ENCODE results near the gene HAPSTR1. TPM values are rescaled to one million over a fixed set of nuclear protein-coding genes. Genes with fewer than 3 reads are reported as not detected.
"Not testable (repeated sequence)": the region's sequence is repeated elsewhere in the genome, so short reads cannot be mapped to it uniquely, and the experiment has no call there.

The HAPSTR1 gene
- total RNA-seq, 1 donor = 143 TPM

- Histone ChIP-seq H3K4me1 (ENCODE audit: insufficient read depth, low read length) (peaks cover 19% of the 10 kb centered on the region), H3K4me3 (ENCODE audit: low read length) (no peak overlapping the region), H3K9me3 (ENCODE audit: low read depth, low read length) (no peaks in the 10 kb centered on the region), H3K27me3 (ENCODE audit: insufficient read depth, low read length) (no peaks in the 10 kb centered on the region)
These were observed 33.2 kb upstream of the HAPSTR1 start for GRCh38 chr16:9058211-9058610.

GRCh38 chr16:9060225-9060624 lies 31.2 kb upstream of the HAPSTR1 start:
- H3K4me1 ChIP-seq (ENCODE audit: insufficient read depth, low read length) = peaks cover 19% of the 10 kb centered on the region
- H3K4me3 ChIP-seq (ENCODE audit: low read length) = no peak overlapping the region
- H3K9me3 ChIP-seq (ENCODE audit: low read depth, low read length) = no peaks in the 10 kb centered on the region
- H3K27me3 ChIP-seq (ENCODE audit: insufficient read depth, low read length) = no peaks in the 10 kb centered on the region

GRCh38 chr16:9061358-9061813 lies 30.1 kb upstream of the HAPSTR1 start:
- no peaks in the 10 kb centered on the region for H3K27me3 ChIP-seq (ENCODE audit: insufficient read depth, low read length)
- no peaks in the 10 kb centered on the region for H3K9me3 ChIP-seq (ENCODE audit: low read depth, low read length)
- peaks cover 19% of the 10 kb centered on the region for H3K4me1 ChIP-seq (ENCODE audit: insufficient read depth, low read length)
- no peak overlapping the region for H3K4me3 ChIP-seq (ENCODE audit: low read length)

GRCh38 chr16:9062301-9062700 lies 29.1 kb upstream of the HAPSTR1 start:
- H3K27me3 ChIP-seq (ENCODE audit: insufficient read depth, low read length) = no peaks in the 10 kb centered on the region
- no peak overlapping the region for H3K4me3 ChIP-seq (ENCODE audit: low read length)
- H3K4me1 ChIP-seq (ENCODE audit: insufficient read depth, low read length) = peaks cover 19% of the 10 kb centered on the region
- H3K9me3 ChIP-seq (ENCODE audit: low read depth, low read length) = no peaks in the 10 kb centered on the region

GRCh38 chr16:9065077-9065476 lies 26.4 kb upstream of the HAPSTR1 start:
- H3K27me3 ChIP-seq (ENCODE audit: insufficient read depth, low read length) = no peaks in the 10 kb centered on the region
- H3K4me1 ChIP-seq (ENCODE audit: insufficient read depth, low read length) = peaks cover 19% of the 10 kb centered on the region
- H3K9me3 ChIP-seq (ENCODE audit: low read depth, low read length) = no peaks in the 10 kb centered on the region
- H3K4me3 ChIP-seq (ENCODE audit: low read length) = no peak overlapping the region

- Histone ChIP-seq H3K4me1 (ENCODE audit: insufficient read depth, low read length) (peaks cover 4% of the 10 kb centered on the region), H3K9me3 (ENCODE audit: low read depth, low read length) (no peaks in the 10 kb centered on the region), H3K4me3 (ENCODE audit: low read length) (no peak overlapping the region)
These were observed 22.6 kb upstream of the HAPSTR1 start for GRCh38 chr16:9068886-9069285.

GRCh38 chr16:9070254-9070653 lies 21.2 kb upstream of the HAPSTR1 start:
- Histone ChIP-seq H3K4me1 (ENCODE audit: insufficient read depth, low read length) (peaks cover 4% of the 10 kb centered on the region), H3K27me3 (ENCODE audit: insufficient read depth, low read length) (no peaks in the 10 kb centered on the region), H3K4me3 (ENCODE audit: low read length) (no peak overlapping the region), H3K9me3 (ENCODE audit: low read depth, low read length) (no peaks in the 10 kb centered on the region)

More at GRCh38 chr16:9068886-9069285, 22.6 kb upstream of the HAPSTR1 start:
- no peaks in the 10 kb centered on the region for H3K27me3 ChIP-seq (ENCODE audit: insufficient read depth, low read length)

- H3K4me3 ChIP-seq (ENCODE audit: low read length) = no peak overlapping the region
- H3K4me1 ChIP-seq (ENCODE audit: insufficient read depth, low read length) = peaks cover 6% of the 10 kb centered on the region
- no peaks in the 10 kb centered on the region for H3K9me3 ChIP-seq (ENCODE audit: low read depth, low read length)
- no peaks in the 10 kb centered on the region for H3K27me3 ChIP-seq (ENCODE audit: insufficient read depth, low read length)
These were observed 20.1 kb upstream of the HAPSTR1 start for GRCh38 chr16:9071377-9071776.

GRCh38 chr16:9072806-9073341 lies 18.6 kb upstream of the HAPSTR1 start:
- Histone ChIP-seq H3K27me3 (ENCODE audit: insufficient read depth, low read length) (no peaks in the 10 kb centered on the region), H3K4me3 (ENCODE audit: low read length) (no peak overlapping the region), H3K9me3 (ENCODE audit: low read depth, low read length) (no peaks in the 10 kb centered on the region), H3K4me1 (ENCODE audit: insufficient read depth, low read length) (peaks cover 21% of the 10 kb centered on the region)

- no peak overlapping the region for H3K4me3 ChIP-seq (ENCODE audit: low read length)
- H3K27me3 ChIP-seq (ENCODE audit: insufficient read depth, low read length) = no peaks in the 10 kb centered on the region
- H3K4me1 ChIP-seq (ENCODE audit: insufficient read depth, low read length) = peaks cover 44% of the 10 kb centered on the region
- H3K9me3 ChIP-seq (ENCODE audit: low read depth, low read length) = no peaks in the 10 kb centered on the region
These were observed 16.0 kb upstream of the HAPSTR1 start for GRCh38 chr16:9075299-9076071.

- Histone ChIP-seq H3K4me1 (ENCODE audit: insufficient read depth, low read length) (peaks cover 52% of the 10 kb centered on the region), H3K4me3 (ENCODE audit: low read length) (no peak overlapping the region), H3K27me3 (ENCODE audit: insufficient read depth, low read length) (no peaks in the 10 kb centered on the region), H3K9me3 (ENCODE audit: low read depth, low read length) (no peaks in the 10 kb centered on the region)
These were observed 14.2 kb upstream of the HAPSTR1 start for GRCh38 chr16:9077091-9077809.

GRCh38 chr16:9078467-9079429 lies 12.7 kb upstream of the HAPSTR1 start:
- H3K27me3 ChIP-seq (ENCODE audit: insufficient read depth, low read length); H3K9me3 ChIP-seq (ENCODE audit: low read depth, low read length); H3K4me3 ChIP-seq (ENCODE audit: low read length): not testable (repeated sequence)
- H3K4me1 ChIP-seq (ENCODE audit: insufficient read depth, low read length) = peaks cover 48% of the 10 kb centered on the region

- peaks cover 48% of the 10 kb centered on the region for H3K4me1 ChIP-seq (ENCODE audit: insufficient read depth, low read length)
- H3K4me3 ChIP-seq (ENCODE audit: low read length) = no peak overlapping the region
- H3K27me3 ChIP-seq (ENCODE audit: insufficient read depth, low read length) = no peaks in the 10 kb centered on the region
- no peaks in the 10 kb centered on the region for H3K9me3 ChIP-seq (ENCODE audit: low read depth, low read length)
These were observed 12.0 kb upstream of the HAPSTR1 start for GRCh38 chr16:9079430-9079812.

- Histone ChIP-seq H3K4me1 (ENCODE audit: insufficient read depth, low read length) (peaks cover 48% of the 10 kb centered on the region), H3K4me3 (ENCODE audit: low read length) (no peak overlapping the region), H3K9me3 (ENCODE audit: low read depth, low read length) (no peaks in the 10 kb centered on the region), H3K27me3 (ENCODE audit: insufficient read depth, low read length) (no peaks in the 10 kb centered on the region)
These were observed 10.3 kb upstream of the HAPSTR1 start for GRCh38 chr16:9081158-9081557.

Data from mononuclear cell (primary cell).